ENCODE data around the gene VAV3. TPM values are rescaled to one million over a fixed set of nuclear protein-coding genes. Genes with fewer than 3 reads are reported as not detected.

The VAV3 gene
- total RNA-seq, 4 donors from 2014 or later = 2.2 to 20.4 (median 4.0) TPM

- H3K27ac ChIP-seq = no peak overlapping the region
- DNase-seq (ENCODE audit: low spot score in 2 of 2) = no peak
- no peaks in the 10 kb centered on the region for H3K36me3 ChIP-seq
- no peak for TF ChIP-seq EP300 (IDR thresholded peaks at IDR 0.05)
- TF ChIP-seq POLR2A (IDR thresholded peaks at IDR 0.05) = no peak
- TF ChIP-seq CTCF (IDR thresholded peaks at IDR 0.05) = no peak
- no peak overlapping the region for H3K4me3 ChIP-seq
- H3K4me1 ChIP-seq = no peaks in the 10 kb centered on the region
- no peaks in the 10 kb centered on the region for H3K9me3 ChIP-seq
- H3K27me3 ChIP-seq = no peaks in the 10 kb centered on the region
- WGBS, 2 donors = 81 to 83% methylated on average over 4 of the region's 4 CpGs
Observed at GRCh38 chr1:107689733-107690132, 275.2 kb downstream of the VAV3 start.

DNA sequence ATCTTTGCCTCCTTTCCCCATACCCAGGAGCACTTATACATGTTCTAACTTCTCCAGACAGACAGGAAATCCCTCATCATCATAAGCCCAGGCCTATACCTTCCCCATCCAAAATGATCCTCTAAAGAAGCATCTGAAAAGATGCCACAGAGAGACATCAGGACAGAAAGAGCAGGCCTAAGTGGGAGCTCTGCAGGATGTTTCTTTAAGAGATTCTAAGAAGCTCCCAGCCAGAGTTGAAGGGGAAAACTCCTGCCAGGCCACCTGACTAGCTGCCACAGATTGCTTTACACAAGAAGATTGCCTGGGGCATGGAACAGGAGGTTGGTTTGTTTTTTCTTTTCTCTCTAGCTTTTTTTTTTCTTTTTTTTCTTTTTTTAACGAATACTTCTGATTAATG, 275.8 kb downstream of the VAV3 start:
- WGBS, 2 donors = 63 to 65% methylated on average over 1 of the region's 1 CpG
- no peaks in the 10 kb centered on the region for H3K27me3 ChIP-seq
- no peak for TF ChIP-seq EP300 (IDR thresholded peaks at IDR 0.05)
- TF ChIP-seq POLR2A (IDR thresholded peaks at IDR 0.05) = no peak
- TF ChIP-seq CTCF (IDR thresholded peaks at IDR 0.05) = no peak
- no peak for DNase-seq (ENCODE audit: low spot score in 2 of 2)
- no peaks in the 10 kb centered on the region for H3K4me1 ChIP-seq
- no peak overlapping the region for H3K4me3 ChIP-seq
- H3K9me3 ChIP-seq = no peaks in the 10 kb centered on the region
- no peaks in the 10 kb centered on the region for H3K36me3 ChIP-seq
- H3K27ac ChIP-seq = no peak overlapping the region

DNA sequence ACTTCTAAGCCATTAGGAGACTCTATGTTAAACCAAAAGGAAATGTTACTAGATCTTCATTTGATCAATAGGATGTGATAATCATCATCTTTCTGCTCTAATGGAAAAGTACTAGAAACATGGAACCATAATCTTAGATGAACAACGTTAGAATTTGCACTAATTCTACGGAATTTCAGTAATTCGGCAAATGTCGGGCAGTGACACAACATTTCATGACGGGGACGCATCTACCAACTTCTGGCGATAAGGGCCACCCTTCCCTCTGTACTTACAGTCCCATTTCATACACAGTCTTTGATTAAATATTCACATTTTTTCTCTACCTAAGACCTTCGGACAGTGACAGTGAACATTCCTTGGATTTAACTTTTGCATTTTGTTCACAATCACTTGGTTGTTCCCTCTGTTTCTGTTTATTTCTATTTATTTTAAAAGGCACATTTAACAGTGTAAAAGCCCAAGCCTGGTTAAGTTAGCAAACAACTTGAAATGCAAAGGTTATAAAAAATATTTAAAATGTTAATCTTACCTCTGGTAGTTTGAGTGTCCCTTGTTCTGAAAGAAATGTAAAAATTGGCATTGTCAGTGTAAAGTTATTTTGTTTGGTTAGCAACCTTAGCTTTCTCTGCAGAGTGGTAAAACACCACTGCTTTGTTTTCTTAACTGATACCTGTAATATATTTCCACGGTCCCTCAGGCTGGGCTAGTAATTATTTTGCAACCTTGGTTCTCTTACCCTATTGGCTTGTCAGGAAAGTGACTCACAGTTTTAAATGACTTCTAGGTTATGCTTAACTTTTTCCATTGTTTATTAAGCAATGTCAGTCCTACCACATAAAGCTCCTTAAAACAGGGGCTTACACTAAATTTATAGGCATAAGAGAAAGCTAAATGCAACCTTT, 276.9 kb downstream of the VAV3 start:
- Histone ChIP-seq H3K27me3 (no peaks in the 10 kb centered on the region), H3K36me3 (no peaks in the 10 kb centered on the region), H3K27ac (no peak overlapping the region), H3K4me3 (no peak overlapping the region), H3K9me3 (no peaks in the 10 kb centered on the region), H3K4me1 (no peaks in the 10 kb centered on the region)
- TF ChIP-seq CTCF (IDR thresholded peaks at IDR 0.05) (no peak), EP300 (IDR thresholded peaks at IDR 0.05) (no peak), POLR2A (IDR thresholded peaks at IDR 0.05) (no peak)
- 87% methylated on average over 9 of the region's 9 CpGs for WGBS, 2 donors
- no peak for DNase-seq (ENCODE audit: low spot score in 2 of 2)

DNA sequence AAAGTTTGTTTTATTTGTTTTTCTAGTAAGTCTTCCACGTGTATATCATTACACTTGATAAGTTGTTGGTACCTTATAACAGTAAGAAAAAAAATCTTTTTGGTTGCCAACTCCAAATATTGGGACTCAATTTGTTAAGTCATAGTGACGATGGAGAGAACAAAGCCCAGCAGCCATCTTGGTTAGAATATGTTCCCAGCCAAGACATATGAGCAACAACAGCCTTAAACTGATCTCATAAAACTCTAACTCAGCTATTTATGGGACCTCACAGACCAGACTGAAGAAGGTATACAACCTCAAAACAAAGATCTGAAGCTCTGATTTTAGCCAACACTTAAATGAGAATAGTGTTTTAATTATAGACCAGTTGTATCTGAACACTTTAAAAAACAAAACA, 281.3 kb downstream of the VAV3 start:
- no peaks in the 10 kb centered on the region for H3K9me3 ChIP-seq
- no peaks in the 10 kb centered on the region for H3K36me3 ChIP-seq
- no peak overlapping the region for H3K4me3 ChIP-seq
- H3K27me3 ChIP-seq = no peaks in the 10 kb centered on the region
- H3K4me1 ChIP-seq = no peaks in the 10 kb centered on the region
- no peak overlapping the region for H3K27ac ChIP-seq
- WGBS, 2 donors = 65 to 72% methylated on average over 2 of the region's 2 CpGs
- no peak for TF ChIP-seq CTCF (IDR thresholded peaks at IDR 0.05)
- no peak for TF ChIP-seq EP300 (IDR thresholded peaks at IDR 0.05)
- no peak for TF ChIP-seq POLR2A (IDR thresholded peaks at IDR 0.05)
- DNase-seq (ENCODE audit: low spot score in 2 of 2) = no peak

- Histone ChIP-seq H3K27me3 (no peaks in the 10 kb centered on the region), H3K4me1 (no peaks in the 10 kb centered on the region), H3K9me3 (no peaks in the 10 kb centered on the region), H3K36me3 (no peaks in the 10 kb centered on the region), H3K4me3 (no peak overlapping the region), H3K27ac (no peak overlapping the region)
- WGBS, 2 donors = 49 to 66% methylated on average over 3 of the region's 3 CpGs
- no peak for TF ChIP-seq CTCF (IDR thresholded peaks at IDR 0.05)
- no peak for TF ChIP-seq POLR2A (IDR thresholded peaks at IDR 0.05)
- TF ChIP-seq EP300 (IDR thresholded peaks at IDR 0.05) = no peak
- DNase-seq (ENCODE audit: low spot score in 2 of 2) = no peak
Observed at GRCh38 chr1:107683191-107683657, 281.8 kb downstream of the VAV3 start.
